ENCODE data around the gene ST6GAL1. TPM values are rescaled to one million over a fixed set of nuclear protein-coding genes. Genes with fewer than 3 reads are reported as not detected.

ST6GAL1 gene
- total RNA-seq, 1 experiment from 2014 or later = 15.6 TPM

GRCh38 chr3:187084126-187084525 lies 153.8 kb downstream of the ST6GAL1 start (continued):
- TF ChIP-seq REST (IDR thresholded peaks at IDR 0.05; ENCODE audit: low read depth) (no peak), SP1 (IDR thresholded peaks at IDR 0.05; ENCODE audit: low read depth) (no peak), CBX3 (IDR thresholded peaks at IDR 0.05; ENCODE audit: low read depth) (no peak), MAX (IDR thresholded peaks at IDR 0.05) (no peak), ATF3 (IDR thresholded peaks at IDR 0.05) (no peak), SIN3A (IDR thresholded peaks at IDR 0.05; ENCODE audit: low read depth) (no peak), EZH2 (IDR thresholded peaks at IDR 0.05) (no peak)

GRCh38 chr3:187084580-187084979 lies 154.3 kb downstream of the ST6GAL1 start:
- TF ChIP-seq RAD21 (IDR thresholded peaks at IDR 0.05; ENCODE audit: low read depth) = no peak
- no peak for TF ChIP-seq ZBTB33 (IDR thresholded peaks at IDR 0.05; ENCODE audit: extremely low read depth, insufficient replicate concordance, low read length)
- TF ChIP-seq POLR2AphosphoS5 (IDR thresholded peaks at IDR 0.05; ENCODE audit: low read depth, low read length) = no peak
- no peak for TF ChIP-seq CTCF (IDR thresholded peaks at IDR 0.05 in 2 of 3, conservative IDR thresholded peaks at IDR 0.05 in 1 of 3; ENCODE audit: borderline replicate concordance in 1 of 3, insufficient read depth in 1 of 3, low read depth in 2 of 3, low read length in 2 of 3)
- no peak for TF ChIP-seq EZH2 (IDR thresholded peaks at IDR 0.05)
- no peak for TF ChIP-seq JUND (IDR thresholded peaks at IDR 0.05)
- no peak for TF ChIP-seq SIN3A (IDR thresholded peaks at IDR 0.05; ENCODE audit: low read depth)
- no peak for TF ChIP-seq SP1 (IDR thresholded peaks at IDR 0.05; ENCODE audit: low read depth)
- no peak for TF ChIP-seq ELF1 (IDR thresholded peaks at IDR 0.05; ENCODE audit: borderline replicate concordance, low read depth)
- H3K27me3 ChIP-seq (ENCODE audit: insufficient read depth, low read length) = no peaks in the 10 kb centered on the region
- H3K27ac ChIP-seq (ENCODE audit: low read depth, low read length) = no peak overlapping the region
- H3K9me3 ChIP-seq (ENCODE audit: control insufficient read depth in 1 of 2, insufficient read depth in 1 of 2, low read depth in 1 of 2, low read length in 2 of 2) = peaks cover 0 to 4% of the 10 kb centered on the region in 2 experiments; a peak in 1 of 4 replicates
- H4K20me1 ChIP-seq (ENCODE audit: insufficient read depth) = no peaks in the 10 kb centered on the region
- no peaks in the 10 kb centered on the region for H3K4me1 ChIP-seq (ENCODE audit: control insufficient read depth in 1 of 2, insufficient read depth in 2 of 2, low read length in 2 of 2)
- intact Hi-C loops (cut with micrococcal nuclease) = no loop called here
- CTCF ChIA-PET = no interaction called here
- no peak overlapping the region for H3K4me2 ChIP-seq (ENCODE audit: low read length)
- no peak overlapping the region for H2AFZ ChIP-seq (ENCODE audit: low read depth, low read length, poor library complexity, severe bottlenecking)
- POLR2A ChIA-PET = no interaction called here
- no peaks in the 10 kb centered on the region for H3K79me2 ChIP-seq (ENCODE audit: insufficient read depth, low read length)
- RAD21 ChIA-PET (ENCODE audit: low non-redundant PET in 1 of 2, low total read pairs in 2 of 2, uncharacterized antibody in 2 of 2, unreplicated experiment in 2 of 2) = no interaction called here
- DNase-seq (ENCODE audit: low read depth, low spot score) (no peak), ATAC-seq (no peak)
- H3K36me3 ChIP-seq (ENCODE audit: control insufficient read depth in 1 of 2, insufficient read depth in 2 of 2, low read length in 2 of 2) = no peaks in the 10 kb centered on the region
- H3K9me2 ChIP-seq (ENCODE audit: insufficient read depth) = no peaks in the 10 kb centered on the region
- no TSS peak for BruUV-seq (replicated peaks)
- no peak overlapping the region for H3K4me3 ChIP-seq (replicated peaks in 1 of 2; ENCODE audit: low read depth in 1 of 2, low read length in 2 of 2)
- H3K9ac ChIP-seq (ENCODE audit: low read length) = no peak overlapping the region

Data from HCT116 (cell line).